Coronary artery (tissue), 2 donors: ENCODE results near the gene SEPTIN6.

Source experiments
- DNase-seq: peaks from one replicate; pipeline ENCODE4 v3.0.0-alpha.2; 2017; ENCODE audit warnings: low spot score
- H3K27ac ChIP-seq, 2 donors: fragments of 200-600 bp; sonication (generic); one replicate each; pipeline ENCODE4 v1.5.1; 2016 to 2019
- H3K4me3 ChIP-seq: fragments of 200-600 bp; sonication (generic); 2 replicates; pipeline ENCODE4 v1.5.1; 2016; ENCODE audit warnings: mild to moderate bottlenecking, moderate library complexity
- CTCF ChIP-seq: fragments of 200-600 bp; sonication (generic); IDR thresholded peaks from one replicate; pipeline ENCODE4 v1.5.1; 2019; ENCODE audit warnings: antibody characterized with exemption

The SEPTIN6 gene

DNA sequence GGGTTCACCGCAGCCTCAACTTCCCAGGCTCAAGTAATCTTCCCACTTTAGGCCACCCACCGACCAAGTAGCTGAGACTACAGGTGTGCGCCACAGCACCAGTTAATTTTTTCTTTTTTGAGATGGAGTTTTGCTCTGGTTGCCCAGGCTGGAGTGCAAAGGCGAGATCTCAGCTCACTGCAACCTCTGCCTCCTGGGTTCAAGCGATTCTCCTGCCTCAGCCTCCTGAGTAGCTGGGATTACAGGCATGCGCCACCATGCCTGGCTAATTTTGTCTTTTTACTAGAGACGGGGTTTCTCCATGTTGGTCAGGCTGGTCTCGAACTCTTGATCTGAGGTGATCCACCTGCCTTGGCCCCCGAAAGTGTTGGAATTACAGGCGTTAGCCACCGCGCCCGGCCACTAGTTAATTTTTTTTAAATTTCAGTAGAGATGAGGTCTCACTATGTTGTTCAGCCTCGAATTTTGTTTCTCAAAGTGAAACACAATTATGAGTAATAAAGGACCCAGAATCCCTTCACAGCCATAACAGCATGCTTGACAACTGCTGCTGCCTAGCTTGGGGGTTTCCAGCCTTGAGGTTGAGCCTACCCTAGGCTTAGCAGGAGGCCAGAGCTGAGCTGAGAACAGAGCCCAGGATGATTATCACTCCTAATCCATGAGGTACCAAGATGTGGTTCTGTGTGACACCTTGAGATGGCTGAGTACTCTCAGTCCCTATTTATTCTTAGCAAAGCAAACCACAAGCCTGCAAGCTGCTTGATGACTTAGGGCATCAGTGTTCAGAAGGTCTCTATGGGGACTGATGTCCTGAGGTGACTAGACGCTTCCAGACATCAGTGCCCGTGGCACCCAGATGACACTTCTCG, 45.2 kb downstream of the SEPTIN6 start:
- DNase-seq = no peak
- H3K27ac ChIP-seq = no peak overlapping the region
- no peak overlapping the region for H3K4me3 ChIP-seq
- no peak for TF ChIP-seq CTCF

GRCh38 chrX:119647089-119647488, 45.9 kb downstream of the SEPTIN6 start:
- no peak overlapping the region for H3K27ac ChIP-seq
- no peak for TF ChIP-seq CTCF
- DNase-seq = no peak
- no peak overlapping the region for H3K4me3 ChIP-seq

GRCh38 chrX:119646515-119646914, 46.5 kb downstream of the SEPTIN6 start:
- TF ChIP-seq CTCF = no peak
- DNase-seq = no peak
- Histone ChIP-seq H3K4me3 (no peak overlapping the region), H3K27ac (no peak overlapping the region)

GRCh38 chrX:119643696-119644095, 49.3 kb downstream of the SEPTIN6 start:
- H3K4me3 ChIP-seq = no peak overlapping the region
- H3K27ac ChIP-seq = no peak overlapping the region
- TF ChIP-seq CTCF = no peak
- no peak for DNase-seq
